Testis (tissue), 3 donors: ENCODE data around the gene INPP5B. TPM values are rescaled to one million over a fixed set of nuclear protein-coding genes. Genes with fewer than 3 reads are reported as not detected.

Experiments used
- DNase-seq: peaks from one replicate; pipeline ENCODE4 v3.0.0-alpha.2; 2019
- H3K27ac ChIP-seq, 2 donors: fragments of 200-600 bp; sonication (generic); one replicate each; pipeline ENCODE4 v1.5.1; 2019
- H3K27me3 ChIP-seq: fragments of 200-600 bp; sonication (generic); one replicate; pipeline ENCODE4 v1.5.1; 2019
- H3K36me3 ChIP-seq: fragments of 200-600 bp; sonication (generic); one replicate; pipeline ENCODE4 v1.5.1; 2017; ENCODE audit warnings: low read depth; ENCODE audit errors: missing control alignments
- H3K4me1 ChIP-seq: fragments of 200-600 bp; sonication (generic); one replicate; pipeline ENCODE4 v1.5.1; 2019
- H3K4me3 ChIP-seq, 2 donors: fragments of 200-600 bp; sonication (generic); one replicate each; pipeline ENCODE4 v1.5.1; 2017 to 2019
- H3K9me3 ChIP-seq: fragments of 200-600 bp; sonication (generic); one replicate; pipeline ENCODE4 v1.5.1; 2017
- POLR2A ChIP-seq: fragments of 450-650 bp; IDR thresholded peaks from one replicate; pipeline ENCODE4 v1.6.1; 2017; ENCODE audit warnings: antibody characterized with exemption, mild to moderate bottlenecking, moderate library complexity
- WGBS, 2 donors: methylation state at CpG; one replicate each; pipeline ENCODE4 v1.1.5; 2018; 5-methylcytosine and 5-hydroxymethylcytosine counted together
- intact Hi-C: fragments of 100-400 bp; cut with DNase I; formaldehyde crosslinking; loops from one replicate; pipeline ENCODE4 v1.15.1; 2023; ENCODE audit warnings: low total_unique reads
- polyA plus RNA-seq: library from polyadenylated mRNA; stranded (reverse); fragments of 350-450 nt; fragmentation: Illumina TruSeq; extraction: RNeasy Lipid Tissue Mini Kit (QIAGEN cat#74804); gene quantifications from one replicate; pipeline ENCODE4 v1.2.3, GENCODE V29; 2014; ENCODE audit warnings: low read depth, low replicate concordance; ENCODE audit not compliant: insufficient read depth
- total RNA-seq, 2 donors: library from RNA; depleted of rRNA; stranded (reverse); fragments of >200 nt; gene quantifications; one replicate each; pipeline ENCODE4 v1.2.3, GENCODE V29; 2016
- TF ChIP-seq, protein P1 (sequence below), 3 experiments: fragments of 450-650 bp in 2 of 3; fragments of 200-600 bp in 1 of 3; sonication (generic) in 1 of 3; IDR thresholded peaks; one replicate each; pipeline ENCODE4 v1.5.1; 2016 to 2019; ENCODE audit warnings: antibody characterized with exemption in 3 of 3, mild to moderate bottlenecking in 2 of 3, moderate library complexity in 1 of 3

The INPP5B gene
- total and polyA plus RNA-seq, 3 donors from 2014 or later, result 15.3 to 31.6 (median 24.1) TPM

DNA sequence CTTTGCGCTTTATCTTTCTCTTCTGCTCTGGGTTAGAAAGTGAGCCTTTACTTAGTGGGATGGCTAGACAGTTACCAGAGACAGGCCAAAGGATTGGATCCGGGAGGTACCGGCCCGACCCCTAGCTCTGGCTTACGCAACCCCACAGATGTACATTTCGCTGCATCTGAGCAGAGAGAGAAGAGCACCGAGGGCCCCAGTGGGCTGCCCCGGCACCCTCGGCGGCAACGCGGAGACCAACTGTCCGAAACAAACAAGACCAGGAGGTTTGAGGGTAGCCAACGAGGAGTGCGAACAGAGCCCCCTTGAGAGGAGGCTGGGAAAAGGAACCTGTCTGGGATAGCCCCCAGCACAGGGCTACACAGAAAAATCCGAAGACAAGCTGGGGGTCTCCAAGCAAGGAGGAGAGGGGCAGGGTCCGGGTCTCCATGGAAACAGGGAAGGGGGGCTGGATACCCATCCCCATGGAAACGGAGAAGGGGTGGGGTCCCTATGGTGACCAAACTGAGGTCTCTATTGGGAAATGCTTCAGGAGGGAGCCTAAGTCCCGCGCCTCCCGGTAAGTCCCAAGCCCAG lies 87.8 kb downstream of the INPP5B start:
- peak overlapping the region; percentile 85 to 90 for H3K27ac ChIP-seq
- intact Hi-C loops, result no loop called here
- TF ChIP-seq, protein P1, sequence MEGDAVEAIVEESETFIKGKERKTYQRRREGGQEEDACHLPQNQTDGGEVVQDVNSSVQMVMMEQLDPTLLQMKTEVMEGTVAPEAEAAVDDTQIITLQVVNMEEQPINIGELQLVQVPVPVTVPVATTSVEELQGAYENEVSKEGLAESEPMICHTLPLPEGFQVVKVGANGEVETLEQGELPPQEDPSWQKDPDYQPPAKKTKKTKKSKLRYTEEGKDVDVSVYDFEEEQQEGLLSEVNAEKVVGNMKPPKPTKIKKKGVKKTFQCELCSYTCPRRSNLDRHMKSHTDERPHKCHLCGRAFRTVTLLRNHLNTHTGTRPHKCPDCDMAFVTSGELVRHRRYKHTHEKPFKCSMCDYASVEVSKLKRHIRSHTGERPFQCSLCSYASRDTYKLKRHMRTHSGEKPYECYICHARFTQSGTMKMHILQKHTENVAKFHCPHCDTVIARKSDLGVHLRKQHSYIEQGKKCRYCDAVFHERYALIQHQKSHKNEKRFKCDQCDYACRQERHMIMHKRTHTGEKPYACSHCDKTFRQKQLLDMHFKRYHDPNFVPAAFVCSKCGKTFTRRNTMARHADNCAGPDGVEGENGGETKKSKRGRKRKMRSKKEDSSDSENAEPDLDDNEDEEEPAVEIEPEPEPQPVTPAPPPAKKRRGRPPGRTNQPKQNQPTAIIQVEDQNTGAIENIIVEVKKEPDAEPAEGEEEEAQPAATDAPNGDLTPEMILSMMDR (IDR thresholded peaks at IDR 0.05), result no peak
- H3K4me1 ChIP-seq, result peaks cover 13% of the 10 kb centered on the region
- no peaks in the 10 kb centered on the region for H3K9me3 ChIP-seq
- H3K4me3 ChIP-seq, result peak overlapping the region; percentile 70 to 94
- DNase-seq, result no peak
- WGBS, 2 donors, result 1 to 2% methylated on average over 21 of the region's 21 CpGs
- H3K27me3 ChIP-seq, result no peaks in the 10 kb centered on the region
- no peaks in the 10 kb centered on the region for H3K36me3 ChIP-seq

DNA sequence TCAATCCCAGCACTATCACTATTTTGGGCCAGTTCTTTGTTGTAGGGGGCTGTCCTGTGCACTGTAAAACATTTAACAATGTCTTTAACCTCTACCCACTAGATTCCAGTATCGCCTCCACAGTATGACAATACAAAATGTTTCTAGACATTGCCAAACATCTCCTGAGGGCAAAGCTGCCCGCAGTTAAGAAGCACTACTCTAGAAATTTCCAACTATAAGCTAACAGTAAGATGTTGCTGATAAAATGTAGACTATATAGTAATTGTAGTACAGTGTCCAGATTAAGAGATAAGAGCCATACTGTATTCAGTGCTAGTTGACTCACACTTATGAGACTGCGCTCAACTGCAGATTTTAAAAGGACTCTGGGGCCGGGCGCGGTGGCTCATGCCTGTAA lies 92.4 kb downstream of the INPP5B start:
- H3K9me3 ChIP-seq, result no peaks in the 10 kb centered on the region
- WGBS, 2 donors, result 98 to 99% methylated on average over 6 of the region's 6 CpGs
- peaks cover 14% of the 10 kb centered on the region for H3K4me1 ChIP-seq

DNA sequence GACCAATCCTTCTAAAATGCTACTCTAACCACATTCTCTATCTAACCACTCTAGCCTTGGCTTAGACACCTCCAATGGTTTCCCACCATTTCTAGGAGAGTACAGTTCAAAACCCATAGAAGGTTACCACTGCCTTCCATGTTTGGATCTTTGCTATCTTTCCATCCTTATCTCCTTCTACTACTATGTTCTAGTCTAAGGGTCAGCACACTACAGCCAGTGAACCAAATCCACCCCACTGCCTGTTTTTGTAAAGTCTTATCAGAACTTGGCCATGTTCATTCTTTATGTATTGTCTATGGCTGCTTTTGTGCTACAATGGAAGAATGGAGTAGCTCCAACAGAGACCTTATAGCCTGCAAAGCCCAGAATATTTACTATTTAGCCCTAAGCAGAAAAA lies 93.7 kb downstream of the INPP5B start:
- TF ChIP-seq, protein P1 (IDR thresholded peaks at IDR 0.05), result no peak
- TF ChIP-seq POLR2A, result no peak
- H3K27ac ChIP-seq, result no peak overlapping the region
- intact Hi-C loops, result no loop called here
- no peaks in the 10 kb centered on the region for H3K36me3 ChIP-seq
- H3K4me3 ChIP-seq, result no peak overlapping the region
- DNase-seq, result no peak
- peaks cover 7% of the 10 kb centered on the region for H3K4me1 ChIP-seq
- no peaks in the 10 kb centered on the region for H3K27me3 ChIP-seq
- no peaks in the 10 kb centered on the region for H3K9me3 ChIP-seq

More for the DNA sequence above, 92.4 kb downstream of the INPP5B start:
- Histone ChIP-seq H3K27ac (no peak overlapping the region), H3K27me3 (no peaks in the 10 kb centered on the region), H3K36me3 (no peaks in the 10 kb centered on the region), H3K4me3 (no peak overlapping the region)
- intact Hi-C loops, result no loop called here
- no peak for DNase-seq
- TF ChIP-seq, protein P1 (IDR thresholded peaks at IDR 0.05), result no peak
- TF ChIP-seq POLR2A, result no peak

DNA sequence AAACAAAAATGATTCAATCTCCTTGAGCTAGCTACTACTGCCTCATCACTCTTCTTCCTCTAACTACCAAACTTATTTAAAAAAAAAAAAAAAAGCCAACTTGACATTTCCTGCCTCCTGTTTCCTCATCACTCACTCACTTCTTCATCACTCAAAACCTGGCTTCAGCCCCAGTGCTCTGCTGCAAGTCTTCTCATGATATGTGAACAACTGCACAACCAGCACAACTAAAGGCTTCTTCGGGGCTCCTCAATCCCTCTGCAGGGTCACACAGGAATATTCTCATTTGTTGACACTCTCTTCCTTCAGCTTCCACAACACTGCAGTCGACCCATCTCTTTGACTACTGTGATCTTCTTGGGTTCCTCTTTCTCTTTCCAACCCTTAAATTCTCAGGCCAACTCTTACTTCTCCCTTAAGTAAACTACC lies 95.1 kb downstream of the INPP5B start:
- no peaks in the 10 kb centered on the region for H3K36me3 ChIP-seq
- DNase-seq, result no peak
- H3K4me1 ChIP-seq, result peaks cover 5% of the 10 kb centered on the region
- TF ChIP-seq, protein P1 (IDR thresholded peaks at IDR 0.05), result no peak
- TF ChIP-seq POLR2A, result no peak
- H3K9me3 ChIP-seq, result no peaks in the 10 kb centered on the region
- WGBS, 2 donors, result 77 to 80% methylated on average over 2 of the region's 2 CpGs
- no peaks in the 10 kb centered on the region for H3K27me3 ChIP-seq
- intact Hi-C loops, result no loop called here
- H3K27ac ChIP-seq, result no peak overlapping the region
- no peak overlapping the region for H3K4me3 ChIP-seq

DNA sequence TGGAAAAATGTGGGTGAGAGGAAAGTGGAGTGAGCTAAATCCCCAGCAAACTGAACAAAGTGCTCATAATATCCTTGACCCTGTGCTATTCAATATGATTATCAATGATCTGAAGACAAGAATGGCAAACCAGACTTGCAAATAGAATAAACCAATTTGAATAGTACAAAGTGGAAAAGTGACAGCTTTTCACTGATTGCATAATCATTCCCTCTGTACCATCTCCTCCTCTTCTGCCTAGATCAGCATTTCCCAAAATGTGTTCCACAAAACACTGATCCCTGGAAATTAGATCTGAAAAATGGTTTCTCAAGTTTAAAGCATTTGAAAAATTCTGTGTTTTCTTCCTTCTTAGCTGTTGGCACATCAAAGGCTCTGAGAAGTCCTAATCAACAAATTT lies 95.6 kb downstream of the INPP5B start:
- H3K36me3 ChIP-seq, result no peaks in the 10 kb centered on the region
- TF ChIP-seq, protein P1 (IDR thresholded peaks at IDR 0.05), result no peak
- no peak for TF ChIP-seq POLR2A
- DNase-seq, result no peak
- no peaks in the 10 kb centered on the region for H3K27me3 ChIP-seq
- no peak overlapping the region for H3K27ac ChIP-seq
- no peaks in the 10 kb centered on the region for H3K9me3 ChIP-seq
- intact Hi-C loops, result no loop called here
- no peak overlapping the region for H3K4me3 ChIP-seq
- peaks cover 5% of the 10 kb centered on the region for H3K4me1 ChIP-seq
